HG03354 (cell line): Measurements from ENCODE around the gene CSNK1D.
"Not testable (repeated sequence)": the region's sequence is repeated elsewhere in the genome, so short reads cannot be mapped to it uniquely, and the experiment has no call there.

Experiments
- ATAC-seq: cut with Tn5 transposase; IDR thresholded peaks from one replicate; pipeline ENCODE4 v1.9.1; 2021; ENCODE audit warnings: mild to moderate bottlenecking; ENCODE audit not compliant: unreplicated experiment, poor library complexity, severe bottlenecking

The CSNK1D gene

GRCh38 chr17:82202981-82203380 is 70.5 kb downstream of the CSNK1D start:
- no peak for ATAC-seq

GRCh38 chr17:82201498-82201910 is 72.0 kb downstream of the CSNK1D start:
- no peak for ATAC-seq

GRCh38 chr17:82200743-82201497 is 72.6 kb downstream of the CSNK1D start:
- no peak for ATAC-seq

- ATAC-seq: no peak
These were observed 73.4 kb downstream of the CSNK1D start for GRCh38 chr17:82200135-82200534.

GRCh38 chr17:82199496-82199895 is 74.0 kb downstream of the CSNK1D start:
- no peak for ATAC-seq

- ATAC-seq: no peak
These were observed 75.4 kb downstream of the CSNK1D start for GRCh38 chr17:82198092-82198491.

- ATAC-seq: no peak
These were observed 77.5 kb downstream of the CSNK1D start for GRCh38 chr17:82195675-82196672.

- no peak for ATAC-seq
These were observed 78.7 kb downstream of the CSNK1D start for GRCh38 chr17:82194765-82195164.

GRCh38 chr17:82193520-82194220 is 79.8 kb downstream of the CSNK1D start:
- ATAC-seq: no peak

- ATAC-seq: not testable (repeated sequence)
These were observed 80.5 kb downstream of the CSNK1D start for GRCh38 chr17:82193050-82193449.
